GM18909 (cell line): Measurements from ENCODE around the gene GPR137B.

ENCODE experiments used
- ATAC-seq: cut with Tn5 transposase; IDR thresholded peaks from one replicate; pipeline ENCODE4 v1.9.1; 2021; ENCODE audit warnings: mild to moderate bottlenecking; ENCODE audit not compliant: unreplicated experiment, poor library complexity

GPR137B gene

GRCh38 chr1:236141447-236142252 is 689 bp upstream of the GPR137B start:
- ATAC-seq = peak; percentile 15

DNA sequence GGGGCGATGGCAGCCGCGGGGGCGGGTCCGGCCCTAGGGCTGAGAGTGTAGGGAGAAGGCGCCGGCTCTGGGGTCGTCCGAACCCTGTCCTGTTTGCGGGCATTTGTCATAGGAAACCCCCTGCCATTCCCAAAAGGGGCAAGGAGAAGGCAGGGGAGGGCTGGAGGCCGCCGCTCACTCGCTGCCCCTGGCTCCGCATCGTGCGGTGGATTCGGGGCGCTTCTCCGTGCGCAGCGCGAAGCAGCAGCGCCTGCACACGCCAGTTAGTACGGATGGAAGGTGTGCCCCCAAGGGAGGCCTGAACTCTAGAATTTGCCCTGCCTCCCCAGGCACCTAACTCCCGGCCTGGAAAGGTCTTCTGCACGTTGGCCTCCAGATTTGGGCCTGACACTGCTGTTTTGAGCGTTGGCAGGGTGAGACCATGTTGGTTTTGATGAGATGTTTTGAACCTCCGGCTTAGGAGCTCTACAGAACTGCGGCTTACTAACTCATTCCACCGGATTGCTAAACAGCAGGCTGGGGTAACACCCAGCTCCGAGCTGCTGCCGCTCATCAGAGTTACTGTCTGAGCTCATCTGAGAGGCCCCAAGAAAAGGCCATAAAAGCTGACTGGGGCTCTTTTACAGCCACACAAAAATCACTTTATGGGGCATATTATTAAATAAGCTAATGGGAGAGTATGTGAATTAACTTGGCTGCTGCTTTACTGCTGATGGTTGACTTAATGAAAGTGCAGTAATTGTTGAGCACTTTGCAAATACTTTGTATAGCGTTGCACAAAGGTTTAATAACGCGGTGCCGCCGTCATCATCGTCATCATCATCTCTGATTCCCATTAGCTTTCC is 987 bp downstream of the GPR137B start:
- peak; percentile 32 for ATAC-seq

DNA sequence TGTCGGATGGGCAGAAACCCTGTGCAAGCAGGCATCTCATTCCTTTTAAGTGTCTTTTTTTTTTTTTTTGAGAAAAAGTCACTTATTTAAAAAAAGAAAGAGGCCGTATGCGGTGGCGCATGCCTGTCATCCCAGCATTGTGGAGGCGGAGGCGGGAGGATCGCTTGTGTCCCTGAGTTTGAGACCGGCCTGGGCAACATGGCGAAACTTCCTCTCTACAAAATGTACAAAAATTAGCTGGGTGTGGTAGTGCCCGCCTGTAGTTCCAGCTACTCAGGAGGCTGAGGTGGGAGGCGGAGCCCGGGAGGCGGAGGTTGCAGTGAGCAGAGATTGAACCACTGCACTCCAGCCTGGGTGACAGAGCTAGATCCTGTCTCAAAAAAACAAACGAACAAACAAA is 1.7 kb downstream of the GPR137B start:
- no peak for ATAC-seq

- no peak for ATAC-seq
Measured at GRCh38 chr1:236144446-236145150, 2.3 kb downstream of the GPR137B start.

DNA sequence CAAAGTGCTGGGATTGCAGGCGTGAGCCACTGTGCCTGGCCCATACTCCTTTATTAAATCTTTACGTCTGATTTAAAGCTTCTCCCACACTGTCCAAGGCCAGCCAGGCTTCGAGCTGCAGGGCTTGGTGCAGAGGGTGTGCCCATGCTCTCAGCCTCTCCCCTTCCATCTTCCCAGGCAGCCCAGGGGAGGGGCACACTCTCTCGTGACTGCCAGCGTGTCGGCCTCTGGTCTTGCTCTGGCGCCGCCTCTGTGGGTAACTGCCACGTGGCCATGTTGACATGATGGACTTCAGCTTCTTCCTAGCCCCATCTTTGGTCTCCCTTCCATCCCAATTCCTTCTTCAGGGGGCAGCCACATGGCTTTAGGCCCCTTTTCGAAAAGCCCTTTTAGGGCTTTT is 4.7 kb downstream of the GPR137B start:
- no peak for ATAC-seq

GRCh38 chr1:236147521-236148469 is 5.5 kb downstream of the GPR137B start:
- ATAC-seq = no peak

DNA sequence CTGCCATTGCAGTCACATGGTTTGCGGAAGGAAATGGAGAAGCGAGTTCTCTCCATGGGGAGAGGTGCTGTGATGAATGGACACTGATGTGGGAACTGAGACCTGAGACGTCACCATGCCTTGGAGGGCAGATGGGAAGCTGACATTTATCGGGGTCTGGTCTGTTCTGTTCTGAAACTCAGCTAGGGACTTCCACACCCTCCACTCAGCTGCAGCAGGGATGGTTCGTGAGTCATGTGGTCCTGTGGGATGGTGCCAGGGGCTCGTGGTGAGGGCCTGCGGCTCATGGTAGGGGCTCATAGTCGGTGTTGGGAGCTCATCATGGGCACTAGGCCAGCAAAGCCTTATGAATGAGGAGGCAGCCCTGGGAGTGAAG is 6.1 kb downstream of the GPR137B start:
- ATAC-seq = no peak

GRCh38 chr1:236149003-236149595 is 6.8 kb downstream of the GPR137B start:
- ATAC-seq = no peak

- no peak for ATAC-seq
Measured at GRCh38 chr1:236149696-236150228, 7.4 kb downstream of the GPR137B start.

GRCh38 chr1:236150311-236150955 is 8.1 kb downstream of the GPR137B start:
- no peak for ATAC-seq

GRCh38 chr1:236150986-236151385 is 8.6 kb downstream of the GPR137B start:
- ATAC-seq = no peak

DNA sequence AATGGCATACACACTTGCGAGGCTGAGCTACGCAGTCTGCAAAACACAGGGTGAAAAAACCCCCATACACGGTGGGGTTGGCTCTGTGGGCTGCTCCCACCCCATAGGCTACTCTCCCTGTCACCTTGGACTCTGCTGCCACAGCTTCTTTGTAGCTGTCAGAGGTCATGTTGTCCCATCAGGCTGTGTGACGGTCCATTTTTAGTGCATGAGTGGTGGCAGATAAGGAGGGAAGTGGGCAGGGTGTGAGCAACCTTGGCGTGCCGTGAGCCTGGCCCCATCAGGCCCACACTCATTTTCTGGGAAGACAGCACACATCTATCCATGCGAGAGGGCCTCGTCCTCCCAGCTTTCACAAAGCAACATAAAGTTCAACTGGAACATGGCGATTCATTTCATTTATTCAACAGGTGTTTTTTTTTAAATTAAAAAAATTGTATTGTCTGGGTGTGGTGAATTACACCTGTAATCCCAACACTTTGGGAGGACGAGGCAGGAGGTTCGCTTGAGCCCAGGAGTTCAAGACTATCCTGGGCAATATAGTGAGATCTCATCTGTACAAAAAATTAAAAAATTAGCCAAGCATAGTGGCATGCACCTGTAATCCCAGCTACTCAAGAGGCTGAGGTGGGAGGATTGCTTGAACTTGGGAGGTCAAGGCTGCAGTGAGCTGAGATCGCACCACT is 9.5 kb downstream of the GPR137B start:
- no peak for ATAC-seq

DNA sequence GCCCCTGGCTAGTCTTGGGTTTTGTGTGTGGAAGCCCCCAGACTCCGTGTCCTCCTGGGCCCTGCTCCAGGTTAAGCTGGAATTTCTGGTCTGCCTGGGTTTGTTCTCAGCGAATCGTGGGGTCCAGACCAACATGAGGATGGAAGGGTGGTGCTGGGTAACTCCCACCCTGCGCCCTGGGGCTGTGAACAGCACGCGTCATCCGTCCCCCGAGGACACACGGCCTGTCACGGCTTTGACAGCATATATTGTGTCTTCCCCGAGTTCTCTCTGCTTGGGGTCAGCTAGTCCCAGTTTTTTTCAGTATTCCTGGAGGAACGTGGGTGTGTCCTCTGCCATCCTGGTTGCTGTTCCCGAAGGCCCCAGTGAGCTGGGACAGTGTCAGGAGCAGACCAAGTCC is 11.8 kb downstream of the GPR137B start:
- no peak for ATAC-seq

DNA sequence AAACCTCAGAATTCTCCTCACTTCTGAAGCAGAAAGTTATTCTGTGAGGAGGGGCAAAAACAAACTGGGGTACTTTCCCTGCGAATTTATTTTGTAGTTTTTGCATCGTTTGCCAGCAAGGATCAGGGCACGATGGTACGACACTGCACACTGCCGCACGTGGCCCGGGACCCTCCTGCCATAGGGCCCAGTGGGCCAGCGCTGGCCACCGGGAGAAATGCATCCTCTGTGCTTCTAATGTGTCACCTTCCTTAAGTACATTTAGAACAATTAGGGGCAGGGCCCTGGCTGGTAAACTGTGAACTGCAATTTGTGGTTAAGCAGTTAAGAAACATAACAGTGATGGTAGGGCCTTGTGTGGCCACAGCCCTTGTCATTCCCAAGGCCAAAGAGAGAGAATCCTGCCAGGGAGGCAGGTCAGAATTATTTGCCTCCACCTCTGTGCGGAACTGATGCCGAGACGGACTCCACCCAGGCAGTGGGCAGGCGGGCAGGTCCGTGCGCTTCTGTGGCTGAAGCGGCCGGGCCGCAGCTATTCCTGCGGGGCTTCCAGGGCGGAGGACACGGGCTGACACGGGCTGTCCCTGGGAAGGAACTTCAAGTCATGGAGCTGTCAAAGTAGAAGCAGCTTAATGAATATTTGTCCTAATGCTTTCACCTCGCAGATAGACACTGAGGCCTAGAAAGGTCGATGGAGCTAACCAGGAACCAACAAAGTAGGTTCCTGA is 12.5 kb downstream of the GPR137B start:
- ATAC-seq = no peak

- no peak for ATAC-seq
Measured at GRCh38 chr1:236155399-236155767, 13.0 kb downstream of the GPR137B start.

- ATAC-seq = no peak
Measured at GRCh38 chr1:236155841-236156503, 13.6 kb downstream of the GPR137B start.
